CD4-positive, alpha-beta T cell (primary cell): ENCODE results near the gene PHF3. TPM values are rescaled to one million over a fixed set of nuclear protein-coding genes. Genes with fewer than 3 reads are reported as not detected.

ENCODE experiments used
- ATAC-seq: fragments of 200-7000 bp; cut with Tn5 transposase; one replicate; pipeline ENCODE4 v1.10.0; 2022; ENCODE audit warnings: mild to moderate bottlenecking; ENCODE audit not compliant: poor library complexity
- CTCF ChIA-PET: fragments of 350-600 bp; sonication (Branson Sonifier 250); formaldehyde crosslinking; loops from one replicate; lab custom pipeline; 2021; ENCODE audit warnings: antibody characterized with exemption, inconsistent platforms; lab: Charles Lee
- POLR2A ChIA-PET: fragments of 350-600 bp; sonication (Branson Sonifier 250); formaldehyde crosslinking; loops from one replicate; lab custom pipeline; 2021; ENCODE audit warnings: antibody characterized with exemption, inconsistent platforms; lab: Charles Lee
- DNase-seq, 14 experiments: peaks; one replicate each; pipeline ENCODE4 v3.0.0-alpha.2; 2013 to 2020; ENCODE audit warnings: mixed read lengths in 2 of 14
- H3K27ac ChIP-seq, 2 donors: one replicate each; pipeline versions ENCODE4 v1.5.1 to v1.7.0; 2013; ENCODE audit warnings: low read length in 2 of 2, low read depth in 1 of 2, mild to moderate bottlenecking in 1 of 2
- H3K27me3 ChIP-seq, 2 experiments: 1 replicate in 1 of 2; 2 replicates in 1 of 2; pipeline versions ENCODE4 v1.6.1 to v1.7.0; 2013; ENCODE audit warnings: low read length in 2 of 2, control low read depth in 1 of 2, mild to moderate bottlenecking in 1 of 2, moderate library complexity in 1 of 2; ENCODE audit not compliant: insufficient read depth in 2 of 2, control insufficient read depth in 1 of 2
- H3K36me3 ChIP-seq: one replicate; pipeline ENCODE4 v1.6.1; 2013; ENCODE audit warnings: low read length, control low read depth; ENCODE audit not compliant: insufficient read depth
- H3K4me1 ChIP-seq: one replicate; pipeline ENCODE4 v1.6.1; 2013; ENCODE audit warnings: low read length, control low read depth; ENCODE audit not compliant: insufficient read depth
- H3K4me3 ChIP-seq: one replicate; pipeline ENCODE4 v1.5.1; 2013; ENCODE audit warnings: mild to moderate bottlenecking, low read length, moderate library complexity
- H3K9me3 ChIP-seq, 2 experiments: 1 replicate in 1 of 2; 2 replicates in 1 of 2; pipeline versions ENCODE4 v1.6.1 to v1.7.0; 2013; ENCODE audit warnings: low read length in 2 of 2, mild to moderate bottlenecking in 2 of 2, control low read depth in 1 of 2, moderate library complexity in 1 of 2; ENCODE audit not compliant: control insufficient read depth in 1 of 2, insufficient read depth in 1 of 2
- H3K27ac Mint-ChIP-seq: one replicate; pipeline ENCODE4 v1.8.0; 2020; ENCODE audit warnings: mixed read lengths
- H3K27me3 Mint-ChIP-seq: one replicate; pipeline ENCODE4 v1.8.0; 2021; ENCODE audit warnings: mixed read lengths
- H3K36me3 Mint-ChIP-seq: one replicate; pipeline ENCODE4 v1.8.0; 2021; ENCODE audit warnings: low read depth, mixed read lengths
- H3K4me1 Mint-ChIP-seq: one replicate; pipeline ENCODE4 v1.8.0; 2021; ENCODE audit warnings: low read depth, mixed read lengths
- H3K4me3 Mint-ChIP-seq: one replicate; pipeline ENCODE4 v1.8.0; 2020; ENCODE audit warnings: mild to moderate bottlenecking, mixed read lengths
- H3K9me3 Mint-ChIP-seq: one replicate; pipeline ENCODE4 v1.8.0; 2020; ENCODE audit warnings: mixed read lengths
- intact Hi-C, 2 experiments: fragments of 100-400 bp; cut with DNase I in 1 of 2; cut with micrococcal nuclease in 1 of 2; formaldehyde crosslinking; loops; one replicate each; pipeline versions ENCODE4 v1.15.1 to v1.9.0; 2023 to 2025; cut with DNase I, micrococcal nuclease
- total RNA-seq, 174 experiments: library from RNA in 2 of 174; stranded (reverse) in 2 of 174; gene quantifications; one replicate each; pipeline ENCODE4 v1.2.3 and lab custom pipeline; 2021 to 2026
- TF ChIP-seq, protein P1 (sequence below): fragments of 200-600 bp; IDR thresholded peaks from one replicate; pipeline ENCODE4 v1.8.0; 2022; ENCODE audit warnings: antibody characterized with exemption, mild to moderate bottlenecking

The PHF3 gene
- total RNA-seq, 2 experiments from 2014 or later, result 125 to 136 TPM

DNA sequence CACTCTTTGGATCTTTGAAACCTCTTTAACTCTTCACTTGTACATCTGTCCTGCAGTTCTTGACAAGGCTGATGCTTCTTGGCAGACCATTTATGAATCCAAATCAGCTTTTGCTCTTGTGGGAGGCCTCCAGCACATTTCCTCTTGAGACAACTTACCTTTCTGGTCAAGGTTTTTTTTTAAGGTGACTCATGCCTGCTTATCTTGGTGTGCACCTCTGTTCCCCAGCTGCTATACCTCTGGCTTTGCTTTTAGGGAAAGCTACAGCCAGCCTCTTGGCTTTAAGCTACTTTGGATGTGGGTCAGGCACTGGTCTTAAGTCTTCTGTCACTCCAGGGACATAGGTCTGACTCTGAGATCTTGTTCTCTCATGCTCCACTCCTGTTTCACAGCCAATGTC, 106.5 kb downstream of the PHF3 start:
- H3K27ac ChIP-seq, result no peak overlapping the region
- ATAC-seq, result no peak
- Mint-ChIP-seq H3K4me3 (no peak overlapping the region), H3K36me3 (no peaks in the 10 kb centered on the region), H3K27ac (no peak overlapping the region), H3K9me3 (no peaks in the 10 kb centered on the region), H3K27me3 (no peaks in the 10 kb centered on the region), H3K4me1 (peaks cover 5% of the 10 kb centered on the region)
- H3K9me3 ChIP-seq, result no peaks in the 10 kb centered on the region
- H3K27me3 ChIP-seq, result no peaks in the 10 kb centered on the region
- TF ChIP-seq, protein P1, sequence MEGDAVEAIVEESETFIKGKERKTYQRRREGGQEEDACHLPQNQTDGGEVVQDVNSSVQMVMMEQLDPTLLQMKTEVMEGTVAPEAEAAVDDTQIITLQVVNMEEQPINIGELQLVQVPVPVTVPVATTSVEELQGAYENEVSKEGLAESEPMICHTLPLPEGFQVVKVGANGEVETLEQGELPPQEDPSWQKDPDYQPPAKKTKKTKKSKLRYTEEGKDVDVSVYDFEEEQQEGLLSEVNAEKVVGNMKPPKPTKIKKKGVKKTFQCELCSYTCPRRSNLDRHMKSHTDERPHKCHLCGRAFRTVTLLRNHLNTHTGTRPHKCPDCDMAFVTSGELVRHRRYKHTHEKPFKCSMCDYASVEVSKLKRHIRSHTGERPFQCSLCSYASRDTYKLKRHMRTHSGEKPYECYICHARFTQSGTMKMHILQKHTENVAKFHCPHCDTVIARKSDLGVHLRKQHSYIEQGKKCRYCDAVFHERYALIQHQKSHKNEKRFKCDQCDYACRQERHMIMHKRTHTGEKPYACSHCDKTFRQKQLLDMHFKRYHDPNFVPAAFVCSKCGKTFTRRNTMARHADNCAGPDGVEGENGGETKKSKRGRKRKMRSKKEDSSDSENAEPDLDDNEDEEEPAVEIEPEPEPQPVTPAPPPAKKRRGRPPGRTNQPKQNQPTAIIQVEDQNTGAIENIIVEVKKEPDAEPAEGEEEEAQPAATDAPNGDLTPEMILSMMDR, result no peak
- ChIA-PET POLR2A (interaction anchor here (0.7 kb wide), 1 partner anchor 243 kb away, joined by 3 read pairs; no protein-coding TSS in a partner anchor), CTCF (no interaction called here)
- intact Hi-C loops, result no loop called here
- DNase-seq, result no peak
- H3K4me3 ChIP-seq, result no peak overlapping the region
- H3K4me1 ChIP-seq, result no peaks in the 10 kb centered on the region
- H3K36me3 ChIP-seq, result no peaks in the 10 kb centered on the region

DNA sequence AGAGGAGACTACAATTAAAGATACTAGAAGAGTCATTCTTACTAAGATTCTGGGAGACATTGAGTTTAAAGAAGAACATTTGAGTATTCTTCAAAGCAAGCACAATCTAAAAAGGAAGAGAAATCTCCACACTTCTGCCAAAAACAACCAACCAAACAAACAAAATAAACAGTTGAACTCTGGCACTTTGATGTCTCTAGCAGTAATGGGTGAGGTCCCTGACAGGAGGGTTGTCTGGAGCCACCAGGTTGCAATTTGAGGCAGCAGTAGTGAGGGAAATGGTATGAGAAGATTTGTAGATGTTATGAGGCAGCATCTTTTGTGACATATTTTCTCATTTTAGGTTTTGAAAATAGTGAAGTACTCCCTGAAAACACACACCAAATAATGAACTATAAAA, 108.1 kb downstream of the PHF3 start:
- CTCF ChIA-PET, result no interaction called here
- peaks cover 5% of the 10 kb centered on the region for H3K4me1 Mint-ChIP-seq
- TF ChIP-seq, protein P1, result no peak
- H3K4me3 ChIP-seq, result no peak overlapping the region
- DNase-seq, result no peak
- H3K9me3 Mint-ChIP-seq, result peaks cover 2% of the 10 kb centered on the region
- intact Hi-C loops, result no loop called here
- peaks cover 4% of the 10 kb centered on the region for H3K36me3 Mint-ChIP-seq
- no peak overlapping the region for H3K27ac ChIP-seq
- peaks cover 5% of the 10 kb centered on the region for H3K27me3 Mint-ChIP-seq
- POLR2A ChIA-PET, result no interaction called here
- no peak overlapping the region for H3K27ac Mint-ChIP-seq
- H3K4me1 ChIP-seq, result no peaks in the 10 kb centered on the region
- H3K27me3 ChIP-seq, result no peaks in the 10 kb centered on the region
- no peaks in the 10 kb centered on the region for H3K9me3 ChIP-seq
- H3K36me3 ChIP-seq, result no peaks in the 10 kb centered on the region
- no peak for ATAC-seq
- no peak overlapping the region for H3K4me3 Mint-ChIP-seq

DNA sequence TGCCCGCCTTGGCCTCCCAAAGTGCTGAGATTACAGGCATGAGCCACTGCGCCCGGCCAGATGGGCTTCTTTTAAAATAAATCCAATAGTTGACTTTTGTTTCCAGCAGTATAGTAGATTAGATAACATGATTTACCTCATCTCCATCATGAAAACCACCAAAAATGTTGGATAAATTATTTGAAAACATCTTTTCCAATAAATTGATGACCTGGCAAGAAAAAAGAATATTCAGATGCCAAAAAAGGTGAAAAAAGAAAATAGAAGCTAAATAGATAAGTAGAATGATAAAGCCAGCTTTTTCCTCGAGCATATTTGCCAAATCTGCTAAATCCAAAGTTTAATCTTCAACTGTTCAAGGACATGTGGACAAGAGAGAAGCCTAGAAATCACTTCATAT, 109.2 kb downstream of the PHF3 start:
- Histone ChIP-seq H3K27me3 (no peaks in the 10 kb centered on the region), H3K27ac (no peak overlapping the region), H3K4me3 (no peak overlapping the region), H3K36me3 (no peaks in the 10 kb centered on the region), H3K9me3 (no peaks in the 10 kb centered on the region), H3K4me1 (no peaks in the 10 kb centered on the region)
- peaks cover 5% of the 10 kb centered on the region for H3K4me1 Mint-ChIP-seq
- ATAC-seq (no peak), DNase-seq (no peak)
- H3K27ac Mint-ChIP-seq, result no peak overlapping the region
- intact Hi-C loops, result no loop called here
- peaks cover 2% of the 10 kb centered on the region for H3K9me3 Mint-ChIP-seq
- ChIA-PET CTCF (no interaction called here), POLR2A (no interaction called here)
- no peak overlapping the region for H3K4me3 Mint-ChIP-seq
- TF ChIP-seq, protein P1, result no peak
- H3K27me3 Mint-ChIP-seq, result peaks cover 5% of the 10 kb centered on the region
- H3K36me3 Mint-ChIP-seq, result peaks cover 11% of the 10 kb centered on the region
